Measurements from ENCODE around the gene ARMH4. TPM values are rescaled to one million over a fixed set of nuclear protein-coding genes. Genes with fewer than 3 reads are reported as not detected.

The ARMH4 gene, protein sequence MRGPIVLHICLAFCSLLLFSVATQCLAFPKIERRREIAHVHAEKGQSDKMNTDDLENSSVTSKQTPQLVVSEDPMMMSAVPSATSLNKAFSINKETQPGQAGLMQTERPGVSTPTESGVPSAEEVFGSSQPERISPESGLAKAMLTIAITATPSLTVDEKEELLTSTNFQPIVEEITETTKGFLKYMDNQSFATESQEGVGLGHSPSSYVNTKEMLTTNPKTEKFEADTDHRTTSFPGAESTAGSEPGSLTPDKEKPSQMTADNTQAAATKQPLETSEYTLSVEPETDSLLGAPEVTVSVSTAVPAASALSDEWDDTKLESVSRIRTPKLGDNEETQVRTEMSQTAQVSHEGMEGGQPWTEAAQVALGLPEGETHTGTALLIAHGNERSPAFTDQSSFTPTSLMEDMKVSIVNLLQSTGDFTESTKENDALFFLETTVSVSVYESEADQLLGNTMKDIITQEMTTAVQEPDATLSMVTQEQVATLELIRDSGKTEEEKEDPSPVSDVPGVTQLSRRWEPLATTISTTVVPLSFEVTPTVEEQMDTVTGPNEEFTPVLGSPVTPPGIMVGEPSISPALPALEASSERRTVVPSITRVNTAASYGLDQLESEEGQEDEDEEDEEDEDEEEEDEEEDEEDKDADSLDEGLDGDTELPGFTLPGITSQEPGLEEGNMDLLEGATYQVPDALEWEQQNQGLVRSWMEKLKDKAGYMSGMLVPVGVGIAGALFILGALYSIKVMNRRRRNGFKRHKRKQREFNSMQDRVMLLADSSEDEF
- total RNA-seq, result 0.43 and 5.1 TPM in 2 replicates

DNA sequence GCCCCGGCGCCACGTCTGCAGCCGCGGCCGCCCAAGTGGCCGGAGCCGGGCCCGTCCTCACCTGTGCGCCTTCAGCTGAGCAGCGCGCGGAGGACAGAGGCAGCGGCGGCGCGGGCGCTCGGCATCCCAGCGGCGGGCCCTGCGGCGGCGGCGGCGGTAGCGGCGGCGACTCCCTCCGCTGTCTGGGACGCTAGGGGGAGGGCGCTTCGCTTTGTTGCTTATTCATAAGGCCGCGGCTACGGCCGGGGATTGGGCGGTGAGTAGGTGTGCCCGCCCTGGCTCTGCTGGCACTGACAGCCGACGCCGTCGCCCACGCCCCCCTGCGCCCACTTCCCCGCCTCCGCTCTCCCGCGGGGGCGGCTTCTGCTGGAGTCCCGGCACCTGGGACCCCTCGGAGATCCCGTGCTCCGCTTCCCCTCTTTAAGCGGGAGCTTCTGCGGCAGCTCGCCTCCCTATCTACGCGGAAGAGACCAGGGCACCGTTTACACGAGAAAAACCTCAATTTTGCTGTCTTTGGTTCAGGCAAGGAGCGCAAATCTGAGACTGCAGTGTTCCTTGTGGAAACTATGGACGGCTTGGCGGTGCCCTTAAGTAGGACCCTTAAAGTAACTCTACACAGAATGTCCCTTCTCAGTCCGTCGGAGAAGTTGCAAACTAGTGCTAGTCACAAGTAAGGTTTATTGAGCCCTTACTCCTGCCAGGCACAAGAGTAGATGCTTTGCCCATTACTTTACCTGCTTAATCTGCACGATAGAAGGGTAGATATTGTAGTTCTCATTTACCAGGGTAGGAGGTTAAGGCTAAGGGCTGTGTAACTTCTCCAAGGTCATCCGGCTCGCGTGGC lies at the start of gene ARMH4:
ARMH4 (minus strand) TSS at position 200 of the 844 bp plus-strand sequence. CDS start 12,855 bp downstream, outside the sequence.

DNA sequence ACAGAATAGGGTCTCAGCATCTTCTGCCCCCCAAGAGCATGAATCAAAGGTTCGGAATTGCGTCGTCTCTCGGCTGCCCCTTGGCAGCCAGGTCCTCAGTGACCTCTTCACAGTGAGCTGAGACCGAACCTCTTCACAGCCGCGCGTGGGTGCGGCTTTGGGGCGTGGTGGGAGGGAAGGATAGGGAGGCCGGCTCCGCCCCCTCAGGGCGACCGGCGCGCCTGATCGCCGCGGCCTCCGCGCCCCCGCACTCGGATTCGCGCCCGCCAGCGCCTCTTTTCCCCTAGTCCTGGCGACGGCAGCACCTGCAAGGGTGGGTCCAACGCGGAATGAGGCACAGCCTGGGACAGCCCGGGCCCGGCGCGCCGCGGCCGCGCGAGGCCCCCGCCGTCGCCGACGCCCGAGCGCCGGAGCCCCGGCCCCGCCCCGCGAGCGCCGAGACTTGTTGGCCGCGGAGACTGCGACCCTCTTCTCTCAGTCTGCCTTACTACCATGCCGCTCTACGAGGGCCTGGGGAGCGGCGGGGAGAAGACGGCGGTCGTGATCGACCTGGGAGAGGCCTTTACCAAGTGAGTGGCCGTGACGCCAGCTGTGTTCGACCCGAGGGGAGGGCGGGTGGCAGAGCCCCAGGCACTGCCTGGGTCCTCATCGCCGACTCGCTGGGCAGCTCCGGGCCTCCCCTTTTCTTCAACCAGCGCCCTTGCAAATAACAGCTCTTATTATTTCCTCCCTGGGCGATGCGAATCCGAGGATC lies 47.9 kb upstream of the ARMH4 start, which contains the start of gene ACTR10:
ACTR10 (plus strand) TSS at position 424 of the 754 bp plus-strand sequence; CDS start at position 493, 69 bp downstream.

Other genes starting within 250 kb of the ARMH4 start
- 41.4 and 44.4 TPM in 2 replicates for gene ACTR10, start 47.9 kb upstream of the ARMH4 start, total RNA-seq
- 143 and 177 TPM in 2 replicates for gene PSMA3, start 92.6 kb upstream of the ARMH4 start, total RNA-seq
- 3.8 and 9.5 TPM in 2 replicates for gene ARID4A, start 146.3 kb upstream of the ARMH4 start, total RNA-seq
- not detected in 2 replicates for gene TOMM20L, start 243.7 kb upstream of the ARMH4 start, total RNA-seq